ENCODE results near the gene SPA17.

Gene SPA17

DNA sequence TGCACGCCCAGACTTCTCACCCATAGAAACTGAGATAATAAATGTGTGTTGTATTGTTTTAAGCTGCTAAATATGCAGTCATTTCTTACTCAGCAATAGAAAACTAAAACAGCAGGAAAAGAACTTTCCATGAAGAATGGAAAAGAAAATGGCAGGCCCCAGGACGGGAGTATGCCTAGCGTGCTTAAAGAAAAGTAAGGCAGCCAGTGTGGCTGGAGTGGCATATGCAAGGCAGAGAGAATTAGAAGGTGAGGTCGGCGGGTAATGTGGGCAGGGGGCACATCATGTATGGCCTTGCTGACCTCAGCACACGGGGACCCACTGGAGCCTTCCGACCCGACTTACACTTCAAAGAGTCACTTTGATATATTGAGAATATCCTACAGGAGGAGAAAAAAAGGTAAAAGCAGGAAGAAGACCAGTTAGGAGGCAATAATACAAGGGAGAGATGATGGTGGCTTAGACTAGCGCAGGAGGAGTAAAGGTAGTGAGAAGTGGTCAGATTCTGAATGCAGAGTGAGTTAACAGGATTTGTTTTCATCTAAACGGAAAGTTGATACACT, 30.6 kb upstream of the SPA17 start:
- no peaks in the 10 kb centered on the region for H4K20me1 ChIP-seq
- no peak overlapping the region for H3K27ac ChIP-seq
- no peaks in the 10 kb centered on the region for H3K27me3 ChIP-seq
- H3K36me3 ChIP-seq = peaks cover 25% of the 10 kb centered on the region
- H3K9ac ChIP-seq = no peak overlapping the region
- no peak overlapping the region for H3K4me2 ChIP-seq
- TF ChIP-seq Cebpa-rat (IDR thresholded peaks at IDR 0.05) = no peak
- H3K4me3 ChIP-seq = no peak overlapping the region
- H3K9me3 ChIP-seq = no peaks in the 10 kb centered on the region
- H3K4me1 ChIP-seq = peaks cover 3% of the 10 kb centered on the region; the same call in 1 of the 2 replicates

DNA sequence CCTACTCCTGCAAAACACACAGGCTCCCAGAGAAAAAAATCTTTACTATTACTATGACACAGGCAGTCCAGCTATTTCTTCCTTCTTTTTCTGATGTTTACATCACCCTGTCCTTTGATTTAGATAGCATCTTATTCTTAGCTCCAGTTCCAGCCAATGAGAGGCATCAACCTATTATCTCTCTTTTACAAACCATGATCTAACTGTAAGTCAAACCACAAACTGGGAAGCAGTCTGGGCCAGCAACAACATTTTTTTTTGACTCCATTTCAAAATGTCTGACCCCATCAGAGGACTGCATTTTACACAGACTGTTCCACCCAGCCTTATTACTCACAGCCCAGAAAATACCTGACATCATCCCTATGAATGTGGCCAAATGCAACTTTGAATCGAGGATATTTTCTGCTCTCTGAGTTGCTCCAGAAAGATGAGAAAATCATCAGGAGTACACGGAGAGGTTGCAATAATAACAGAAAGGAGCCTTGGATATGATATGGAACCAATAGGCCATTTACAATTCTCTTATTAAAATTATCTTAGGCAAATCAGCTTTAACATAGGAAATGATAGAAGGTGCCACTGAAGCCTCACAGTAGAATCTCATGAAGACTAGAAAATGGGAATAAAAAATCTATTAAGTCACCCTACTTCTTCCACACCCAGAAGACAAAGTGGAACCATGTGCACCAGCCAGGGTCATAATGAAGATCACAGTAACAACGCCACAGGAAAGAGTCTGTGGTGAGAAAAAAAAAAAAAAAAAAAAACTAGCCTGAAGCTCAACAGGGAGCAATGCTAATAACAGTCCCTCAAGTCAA, 29.9 kb upstream of the SPA17 start:
- Histone ChIP-seq H3K9ac (no peak overlapping the region), H3K4me3 (no peak overlapping the region), H3K4me2 (no peak overlapping the region), H3K4me1 (peaks cover 3% of the 10 kb centered on the region; the same call in 1 of the 2 replicates), H3K36me3 (peaks cover 19% of the 10 kb centered on the region), H3K27me3 (no peaks in the 10 kb centered on the region), H3K9me3 (no peaks in the 10 kb centered on the region), H4K20me1 (no peaks in the 10 kb centered on the region), H3K27ac (no peak overlapping the region)
- no peak for TF ChIP-seq Cebpa-rat (IDR thresholded peaks at IDR 0.05)

DNA sequence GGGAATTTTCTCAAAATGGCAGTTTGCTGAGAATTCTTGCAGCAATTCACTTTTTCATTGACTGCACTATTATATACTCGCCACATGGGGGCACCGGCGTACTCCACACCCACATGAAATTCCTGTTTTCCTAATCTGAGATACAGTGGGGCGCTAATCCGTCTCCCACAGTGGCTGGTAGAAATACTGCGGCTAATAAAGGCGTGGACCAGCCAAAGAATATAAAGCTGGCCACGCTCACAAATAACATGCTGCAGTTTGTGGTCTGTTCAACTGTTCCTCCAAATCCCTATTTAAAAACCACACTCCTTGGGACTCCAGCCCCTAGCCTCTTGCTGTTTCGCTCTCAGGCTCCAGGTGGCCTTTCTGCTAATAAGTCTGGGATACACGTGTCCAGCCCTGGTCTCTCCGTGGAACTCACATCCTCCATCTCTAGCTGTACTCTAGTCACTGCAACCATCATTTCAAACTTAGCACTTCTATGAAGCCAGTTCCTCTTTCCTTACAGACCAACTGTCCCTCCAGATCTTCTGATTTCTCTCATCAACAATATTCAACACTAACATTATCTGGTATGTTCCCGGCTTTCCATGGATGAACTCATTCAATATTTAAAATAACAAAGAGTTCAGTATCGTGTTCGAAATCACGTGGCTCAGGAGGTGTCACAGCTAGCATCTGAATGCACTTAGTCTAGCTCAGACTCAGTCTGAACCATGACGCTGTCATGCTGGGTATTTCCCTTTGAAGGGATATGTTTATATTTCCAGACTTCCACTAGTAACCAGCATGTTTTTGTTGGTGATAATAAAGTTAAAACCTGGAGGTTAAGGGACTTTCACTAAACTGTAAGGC, 29.1 kb upstream of the SPA17 start:
- Histone ChIP-seq H3K36me3 (peaks cover 12% of the 10 kb centered on the region; the same call in 1 of the 2 replicates), H3K4me1 (peaks cover 3% of the 10 kb centered on the region; the same call in 1 of the 2 replicates), H3K9ac (no peak overlapping the region), H3K27ac (no peak overlapping the region), H3K4me3 (no peak overlapping the region), H3K4me2 (no peak overlapping the region), H3K9me3 (no peaks in the 10 kb centered on the region), H3K27me3 (no peaks in the 10 kb centered on the region), H4K20me1 (no peaks in the 10 kb centered on the region)
- no peak for TF ChIP-seq Cebpa-rat (IDR thresholded peaks at IDR 0.05)

DNA sequence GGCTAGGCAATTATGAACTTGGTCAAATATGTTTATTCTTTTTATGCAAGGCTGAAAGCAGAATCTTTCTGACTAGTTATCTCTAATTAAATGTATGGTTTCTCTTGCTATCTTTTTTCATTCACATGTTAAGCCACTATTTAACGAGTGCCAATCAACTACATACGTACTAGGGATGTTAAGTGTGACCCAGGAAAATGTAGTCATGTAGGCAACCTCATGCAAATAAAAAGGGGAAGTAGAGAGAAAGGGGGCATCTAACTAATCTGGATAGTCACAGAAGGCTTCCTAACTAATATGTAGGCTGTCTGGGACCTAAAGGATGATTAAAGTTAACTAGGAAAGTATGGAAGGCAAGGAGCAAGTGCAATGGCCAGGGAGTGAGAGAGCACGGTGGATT, 27.6 kb upstream of the SPA17 start:
- no peak overlapping the region for H3K4me2 ChIP-seq
- no peaks in the 10 kb centered on the region for H3K9me3 ChIP-seq
- H3K27me3 ChIP-seq = no peaks in the 10 kb centered on the region
- H3K27ac ChIP-seq = no peak overlapping the region
- TF ChIP-seq Cebpa-rat (IDR thresholded peaks at IDR 0.05) = no peak
- H3K4me1 ChIP-seq = peaks cover 3% of the 10 kb centered on the region; the same call in 1 of the 2 replicates
- H3K36me3 ChIP-seq = no peaks in the 10 kb centered on the region
- no peaks in the 10 kb centered on the region for H4K20me1 ChIP-seq
- no peak overlapping the region for H3K9ac ChIP-seq
- H3K4me3 ChIP-seq = no peak overlapping the region

DNA sequence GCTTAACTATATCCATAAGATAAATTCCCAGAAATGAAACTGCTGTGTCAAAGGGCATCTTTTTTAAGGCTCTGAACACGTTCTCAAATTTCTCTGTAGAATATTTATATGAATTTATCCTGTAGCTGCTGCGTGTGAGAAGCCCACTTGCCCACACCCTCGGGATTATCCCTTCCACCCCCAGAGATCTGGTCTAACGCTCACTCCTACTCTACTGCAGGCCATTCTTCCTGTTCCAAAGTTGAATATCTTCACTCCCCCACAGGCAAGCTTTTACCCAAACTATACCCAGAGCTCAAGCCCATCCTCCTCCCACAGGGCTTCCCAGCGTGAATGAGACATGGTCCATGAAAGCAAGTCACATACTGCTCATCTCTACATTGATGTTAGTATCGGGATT, 25.1 kb upstream of the SPA17 start:
- Histone ChIP-seq H3K9ac (no peak overlapping the region), H3K4me3 (no peak overlapping the region), H3K9me3 (no peaks in the 10 kb centered on the region), H3K4me2 (no peak overlapping the region), H3K27me3 (no peaks in the 10 kb centered on the region), H3K36me3 (no peaks in the 10 kb centered on the region), H4K20me1 (no peaks in the 10 kb centered on the region), H3K27ac (no peak overlapping the region), H3K4me1 (peaks cover under 1% of the 10 kb centered on the region; the same call in 1 of the 2 replicates)
- TF ChIP-seq Cebpa-rat (IDR thresholded peaks at IDR 0.05) = no peak

DNA sequence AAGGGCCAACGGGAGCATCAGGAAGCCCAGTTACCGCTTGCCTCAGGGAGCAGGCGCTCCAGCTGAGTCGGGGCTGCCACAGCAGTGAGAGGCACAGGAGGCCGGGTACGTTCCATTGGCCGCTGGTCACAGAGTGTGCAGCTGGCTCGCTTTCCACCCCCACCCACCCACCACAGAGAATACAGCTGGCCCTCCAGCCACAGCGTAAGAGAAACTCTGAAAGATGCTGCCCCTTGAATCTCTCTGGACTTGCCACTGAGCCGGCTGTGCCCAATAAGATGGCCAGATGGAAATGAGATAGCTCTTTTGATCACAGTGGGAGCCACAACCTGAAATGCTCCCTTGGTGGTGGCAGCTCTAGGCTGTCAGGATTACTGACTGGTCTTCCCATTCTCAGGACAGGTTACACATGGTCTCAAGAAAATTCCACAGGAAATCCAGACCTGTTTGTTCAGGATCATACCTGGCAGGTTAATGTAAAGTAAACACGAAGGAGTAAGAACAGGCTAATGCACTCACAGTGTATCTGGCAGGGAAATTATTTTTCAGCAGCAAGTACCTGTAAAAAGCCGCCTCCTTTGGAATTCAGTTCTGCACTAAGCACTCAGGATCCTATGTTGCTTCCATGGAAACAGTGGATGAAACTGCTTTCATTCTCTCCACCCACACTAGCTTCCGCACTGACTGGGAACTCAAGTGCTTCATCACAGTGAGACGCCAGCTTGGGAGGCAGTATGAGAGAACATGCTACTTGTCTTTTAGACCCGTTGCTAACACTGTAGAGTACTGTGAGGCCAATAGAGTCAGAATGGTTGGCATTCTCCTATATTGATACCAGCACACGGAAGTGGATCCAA, 16.7 kb upstream of the SPA17 start:
- H3K9me3 ChIP-seq = no peaks in the 10 kb centered on the region
- no peak for TF ChIP-seq Cebpa-rat (IDR thresholded peaks at IDR 0.05)
- H3K27ac ChIP-seq = no peak overlapping the region
- H3K27me3 ChIP-seq = no peaks in the 10 kb centered on the region
- H3K4me3 ChIP-seq = no peak overlapping the region
- peaks cover 6% of the 10 kb centered on the region for H3K4me1 ChIP-seq
- H4K20me1 ChIP-seq = no peaks in the 10 kb centered on the region
- no peak overlapping the region for H3K4me2 ChIP-seq
- no peaks in the 10 kb centered on the region for H3K36me3 ChIP-seq
- H3K9ac ChIP-seq = no peak overlapping the region

DNA sequence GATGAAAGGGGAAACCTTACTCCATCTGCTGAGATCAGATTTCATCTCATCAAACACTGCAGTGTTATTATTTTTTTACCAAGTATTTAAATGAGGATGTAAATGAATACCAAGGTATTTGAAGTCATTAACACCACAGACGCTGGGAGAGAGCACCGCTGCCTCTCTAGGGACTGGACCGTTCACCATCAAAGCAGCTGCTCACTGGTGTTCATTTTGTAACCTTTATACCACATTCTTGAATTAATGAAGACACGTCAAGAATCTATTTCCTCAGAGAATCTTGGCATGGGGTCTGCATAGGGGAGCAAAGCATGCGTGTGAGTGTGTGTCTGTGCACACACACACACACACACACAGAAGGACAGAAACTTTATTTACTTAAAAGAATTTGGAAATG, 15.8 kb upstream of the SPA17 start:
- Histone ChIP-seq H3K27me3 (no peaks in the 10 kb centered on the region), H3K4me2 (peak overlapping the region; percentile 16; the same call in 1 of the 2 replicates), H3K4me1 (peaks cover 6% of the 10 kb centered on the region), H3K9me3 (no peaks in the 10 kb centered on the region), H4K20me1 (no peaks in the 10 kb centered on the region), H3K27ac (no peak overlapping the region), H3K36me3 (no peaks in the 10 kb centered on the region), H3K4me3 (no peak overlapping the region), H3K9ac (no peak overlapping the region)
- TF ChIP-seq Cebpa-rat (IDR thresholded peaks at IDR 0.05) = no peak

DNA sequence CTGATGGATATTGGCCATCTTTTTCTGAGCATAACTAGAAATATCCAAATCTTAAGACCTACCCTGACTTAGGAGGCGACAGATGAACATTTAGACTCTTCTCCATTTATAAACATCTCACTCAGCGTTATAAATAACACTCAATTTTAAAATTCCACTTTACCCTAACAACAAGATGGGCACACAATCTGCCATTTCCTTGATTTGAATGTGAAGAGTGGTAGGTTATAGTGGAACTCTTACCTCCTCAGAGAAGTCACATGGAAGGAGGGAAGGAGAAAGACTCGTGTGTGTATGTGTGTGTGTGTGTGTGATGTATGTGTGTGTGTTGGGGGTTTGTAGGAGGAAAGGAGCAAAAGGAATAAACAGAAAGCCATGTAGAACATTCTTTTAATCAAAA, 15.2 kb upstream of the SPA17 start:
- Histone ChIP-seq H3K27ac (no peak overlapping the region), H3K4me1 (peaks cover 6% of the 10 kb centered on the region), H3K9me3 (no peaks in the 10 kb centered on the region), H3K4me2 (no peak overlapping the region), H3K9ac (no peak overlapping the region), H4K20me1 (no peaks in the 10 kb centered on the region), H3K4me3 (no peak overlapping the region), H3K36me3 (no peaks in the 10 kb centered on the region), H3K27me3 (no peaks in the 10 kb centered on the region)
- TF ChIP-seq Cebpa-rat (IDR thresholded peaks at IDR 0.05) = no peak

DNA sequence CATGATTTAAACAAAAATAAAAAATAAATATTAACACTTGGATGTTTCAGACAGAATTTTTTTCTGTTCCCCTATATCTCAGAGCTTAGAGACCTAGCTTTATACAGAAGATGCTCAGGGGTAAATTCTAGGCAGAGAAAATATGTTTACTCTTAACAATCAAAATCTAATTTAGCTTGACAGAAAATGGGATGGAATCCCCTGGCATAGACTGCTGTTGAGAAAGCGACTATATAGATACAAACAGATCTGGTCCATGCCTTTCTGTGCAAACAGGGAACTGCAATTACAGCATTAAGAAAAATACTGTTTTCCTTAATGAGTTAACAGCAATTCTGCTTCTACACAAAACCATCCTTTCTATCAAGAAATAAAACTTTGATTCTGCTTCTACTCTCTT, 14.7 kb upstream of the SPA17 start:
- H4K20me1 ChIP-seq = no peaks in the 10 kb centered on the region
- no peak for TF ChIP-seq Cebpa-rat (IDR thresholded peaks at IDR 0.05)

More for the DNA sequence above, 14.7 kb upstream of the SPA17 start:
- Histone ChIP-seq H3K4me2 (no peak overlapping the region), H3K9ac (no peak overlapping the region), H3K4me1 (peaks cover 6% of the 10 kb centered on the region), H3K9me3 (no peaks in the 10 kb centered on the region), H3K27ac (no peak overlapping the region), H3K4me3 (no peak overlapping the region), H3K36me3 (no peaks in the 10 kb centered on the region), H3K27me3 (no peaks in the 10 kb centered on the region)
